ENCODE results near the gene JPH2.

The JPH2 gene

GRCh38 chr20:44067650-44068081 is 119.3 kb downstream of the JPH2 start:
- no peak for DNase-seq (ENCODE audit: low read depth, low spot score)
- no peak overlapping the region for H3K27ac ChIP-seq

- no peak overlapping the region for H3K27ac ChIP-seq
- no peak for DNase-seq (ENCODE audit: low read depth, low spot score)
Measured at GRCh38 chr20:44066645-44067606, 120.1 kb downstream of the JPH2 start.

GRCh38 chr20:44065401-44066340 is 121.3 kb downstream of the JPH2 start:
- DNase-seq (ENCODE audit: low read depth, low spot score), result no peak
- no peak overlapping the region for H3K27ac ChIP-seq

GRCh38 chr20:44064501-44065400 is 122.2 kb downstream of the JPH2 start:
- no peak for DNase-seq (ENCODE audit: low read depth, low spot score)
- no peak overlapping the region for H3K27ac ChIP-seq
